Stimulated activated CD4-positive, alpha-beta T cell treated with anti-CD3 and anti-CD28 coated beads, Interleukin-4, amount 100 ng/mL, for 1 hour (primary cell): ENCODE results near the gene HIRA.

Experiments
- DNase-seq: peaks from one replicate; pipeline ENCODE4 v3.0.0-alpha.2; 2020

The HIRA gene

DNA sequence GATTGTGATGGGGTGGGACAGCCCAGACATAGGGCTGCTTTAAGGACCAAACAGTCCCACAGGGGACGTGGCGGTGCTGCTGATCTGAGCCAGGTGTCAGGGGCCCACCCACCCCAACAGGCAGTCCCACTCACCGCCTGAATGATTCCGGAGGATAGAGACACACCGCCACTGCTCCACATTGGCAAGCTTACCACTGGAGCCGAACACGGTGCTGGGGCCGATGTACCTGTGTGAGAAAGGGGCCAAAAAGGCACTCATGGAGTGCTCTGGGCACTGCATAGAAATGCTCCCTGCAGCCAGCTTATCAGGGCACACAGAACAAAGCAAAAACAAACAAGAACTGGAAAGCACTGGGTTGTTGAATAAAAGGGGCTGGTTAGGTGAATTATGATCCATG is 25.9 kb downstream of the HIRA start:
- DNase-seq: no peak

DNA sequence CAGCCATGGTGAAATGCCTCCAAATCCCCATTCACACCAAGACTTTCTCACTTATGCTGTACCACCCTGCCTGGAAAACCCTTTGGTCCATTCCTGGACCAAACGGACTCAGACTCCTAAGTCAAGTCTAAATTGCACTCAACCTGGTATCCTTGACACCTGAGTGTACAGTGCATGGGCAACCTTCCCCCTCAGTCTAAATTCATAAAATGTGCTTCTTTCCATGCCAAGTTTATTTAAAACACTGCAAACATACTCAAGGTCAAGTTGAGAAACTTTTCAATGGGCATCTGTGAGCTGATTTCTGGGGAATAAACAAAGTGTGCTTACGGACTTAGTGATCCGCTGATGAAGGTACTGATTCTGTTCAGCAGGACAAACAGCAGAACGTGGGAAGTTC is 26.4 kb downstream of the HIRA start:
- no peak for DNase-seq

DNA sequence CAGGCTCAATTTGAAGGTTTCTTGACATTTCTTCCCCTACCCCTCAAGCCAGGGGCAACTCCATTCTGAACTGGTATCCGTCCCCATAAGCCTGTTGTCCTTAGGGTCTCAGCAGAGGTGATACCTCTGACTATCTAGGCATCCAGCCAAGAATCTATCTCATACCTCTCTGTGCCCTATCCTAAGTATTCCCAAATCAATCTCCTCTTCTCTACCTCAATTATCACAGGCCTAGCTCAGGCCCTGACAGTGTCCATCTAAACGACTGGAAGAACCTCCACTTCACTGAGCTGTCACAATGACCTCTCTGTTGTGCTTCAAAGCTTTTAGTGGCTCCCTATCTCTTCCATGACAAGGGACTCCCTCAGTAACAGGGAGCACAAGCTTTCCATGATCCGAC is 26.9 kb downstream of the HIRA start:
- DNase-seq: no peak

DNA sequence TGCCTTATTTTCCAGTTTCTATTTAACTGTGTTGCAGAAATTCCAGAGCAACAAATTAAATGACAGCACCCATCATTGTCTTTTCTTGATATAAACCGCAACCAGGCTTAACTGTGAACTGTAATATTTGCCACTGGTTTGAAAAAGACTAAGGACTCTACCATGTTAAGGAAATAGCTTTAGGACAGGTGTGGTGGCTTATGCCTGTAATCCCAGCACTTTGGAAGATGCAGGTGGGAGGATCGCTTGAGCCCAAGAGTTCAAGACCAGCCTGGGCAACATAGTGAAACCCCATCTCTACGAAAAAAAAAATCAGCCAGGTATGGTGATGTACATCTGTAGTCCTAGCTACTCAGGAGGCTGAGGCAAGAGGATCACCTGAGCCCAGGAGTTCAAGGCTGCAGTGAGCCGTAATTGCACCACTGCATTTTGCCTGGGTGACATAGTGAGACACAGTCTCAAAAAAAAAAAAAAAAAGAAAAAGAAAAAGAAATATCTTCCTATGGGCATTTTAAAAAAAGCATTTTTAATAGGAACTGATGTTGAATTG is 28.8 kb downstream of the HIRA start:
- no peak for DNase-seq

DNA sequence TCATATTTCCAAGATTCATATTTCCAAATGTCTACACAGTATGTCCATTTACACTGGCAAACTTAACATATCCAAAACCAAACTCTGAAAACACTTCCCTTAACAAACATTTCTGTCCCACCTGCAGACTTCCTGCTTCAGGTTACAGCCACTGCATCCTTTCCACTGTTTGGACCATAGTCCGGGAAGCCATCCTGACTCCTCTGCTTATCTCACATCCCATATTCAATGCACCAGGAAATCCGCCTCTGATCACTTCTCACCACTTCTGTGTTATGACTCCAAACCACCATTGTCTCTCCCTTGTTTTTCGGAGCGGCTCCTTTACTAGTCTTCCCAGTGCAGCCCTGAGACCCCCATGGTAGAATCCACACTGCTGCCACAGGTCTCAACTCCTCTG is 30.1 kb downstream of the HIRA start:
- no peak for DNase-seq

DNA sequence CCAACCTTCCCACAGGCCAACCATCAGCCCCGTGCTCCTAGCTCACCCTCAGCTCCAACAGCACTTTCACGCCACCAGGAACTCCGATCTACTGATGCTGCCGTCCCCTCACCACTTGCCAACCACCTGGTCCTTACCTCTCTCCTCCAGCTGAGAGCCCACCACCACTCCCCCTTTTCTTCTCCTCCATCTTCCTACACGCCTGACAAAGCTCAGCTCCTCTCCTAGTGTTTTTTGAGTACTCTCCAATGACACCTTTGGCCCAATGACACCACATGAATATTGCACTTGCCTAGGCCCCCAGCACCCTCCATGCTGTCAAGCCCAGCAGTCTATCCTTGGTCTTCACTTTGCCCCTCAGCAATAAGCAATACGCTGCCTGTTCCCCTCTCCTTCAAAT is 30.7 kb downstream of the HIRA start:
- no peak for DNase-seq

DNA sequence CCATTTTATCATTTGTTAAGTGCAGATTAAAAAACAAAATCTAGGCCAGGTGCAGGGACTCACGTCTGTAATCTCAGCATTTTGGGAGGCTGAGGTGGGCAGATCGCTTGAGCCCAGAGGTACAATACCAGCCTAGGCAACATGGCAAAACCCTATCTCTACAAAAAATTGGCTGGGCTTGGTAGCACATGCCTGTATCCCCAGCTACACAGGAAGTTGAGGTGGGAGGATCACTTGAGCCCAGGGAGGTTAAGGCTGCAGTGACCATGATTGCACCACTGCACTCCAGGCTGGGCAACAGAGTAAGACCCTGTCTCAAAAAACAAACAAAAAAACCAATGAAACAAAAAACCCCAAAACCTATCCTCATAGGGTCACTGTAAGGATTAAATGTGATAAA is 32.9 kb downstream of the HIRA start:
- DNase-seq: no peak

DNA sequence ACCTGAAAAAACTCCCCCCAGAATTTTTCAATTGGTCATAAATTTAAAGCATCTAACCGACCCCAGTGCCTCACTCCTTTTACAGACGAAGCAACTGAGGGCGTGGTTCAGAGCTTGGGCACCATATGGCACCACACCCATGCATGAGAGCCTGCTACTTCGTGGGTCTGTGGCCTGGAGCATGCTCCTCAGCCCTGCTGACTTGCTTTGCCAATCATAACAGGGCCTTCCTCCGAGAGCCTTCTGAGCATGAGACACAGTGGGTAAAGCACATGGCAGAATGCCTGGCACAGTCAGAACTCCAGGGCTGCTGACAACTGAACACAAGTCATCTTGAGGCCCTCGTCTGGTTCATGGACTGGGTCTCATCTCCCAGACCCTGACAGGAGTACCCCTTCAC is 33.3 kb downstream of the HIRA start:
- no peak for DNase-seq

DNA sequence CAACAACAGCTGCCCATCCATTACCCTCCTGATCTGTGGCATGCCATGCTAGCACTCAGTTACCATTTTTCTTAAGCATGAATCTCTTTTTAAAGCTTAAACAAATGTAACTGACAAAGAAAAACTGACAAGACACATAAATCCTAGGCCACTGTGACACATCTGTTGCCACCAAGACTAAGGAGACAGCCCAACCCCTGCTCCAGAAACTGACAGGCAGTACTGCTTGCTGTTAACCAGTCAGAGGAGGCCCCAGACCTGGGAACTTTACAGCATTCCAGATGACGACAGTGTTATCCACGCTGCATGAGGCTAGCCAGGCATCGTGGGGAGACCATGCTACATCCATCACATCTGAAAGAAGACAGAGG is 33.8 kb downstream of the HIRA start:
- DNase-seq: no peak

DNA sequence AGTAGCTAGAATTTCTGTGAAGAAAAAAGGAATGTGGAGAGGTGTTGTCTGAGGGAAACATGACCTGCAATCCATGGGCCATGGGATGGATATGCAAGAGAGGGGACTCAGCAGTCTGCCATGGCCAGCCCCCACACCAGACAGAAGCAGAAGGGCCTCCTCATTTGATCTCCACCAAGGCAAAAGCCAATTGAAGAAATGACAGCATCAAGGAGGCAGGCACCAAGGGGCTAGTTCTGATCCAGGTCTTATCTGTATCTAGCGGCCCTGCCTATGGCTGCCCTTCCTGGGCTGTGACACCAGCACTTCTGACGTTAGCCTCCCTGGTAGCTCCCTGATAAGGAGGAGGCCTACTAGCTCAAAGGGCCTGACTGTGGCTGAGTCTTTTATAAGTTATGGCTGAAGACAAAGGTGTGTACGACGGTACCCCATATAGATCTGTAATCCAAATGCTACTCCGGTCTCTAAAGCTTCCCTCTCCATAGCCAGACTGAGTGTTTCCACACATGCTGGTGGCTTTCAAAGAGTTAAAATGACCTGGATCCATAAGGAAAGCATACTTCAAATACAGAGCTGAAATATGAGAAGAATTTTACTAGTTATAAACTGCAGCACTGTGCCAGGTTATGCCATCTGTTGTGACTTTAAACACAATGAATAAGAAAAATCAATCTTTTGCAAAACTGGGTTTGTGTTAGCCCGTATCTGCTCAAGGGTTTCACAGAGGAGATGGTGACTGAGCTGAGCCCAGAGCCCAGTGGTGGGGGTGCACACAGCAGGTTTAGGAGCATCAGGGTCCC is 34.4 kb downstream of the HIRA start:
- DNase-seq: no peak

DNA sequence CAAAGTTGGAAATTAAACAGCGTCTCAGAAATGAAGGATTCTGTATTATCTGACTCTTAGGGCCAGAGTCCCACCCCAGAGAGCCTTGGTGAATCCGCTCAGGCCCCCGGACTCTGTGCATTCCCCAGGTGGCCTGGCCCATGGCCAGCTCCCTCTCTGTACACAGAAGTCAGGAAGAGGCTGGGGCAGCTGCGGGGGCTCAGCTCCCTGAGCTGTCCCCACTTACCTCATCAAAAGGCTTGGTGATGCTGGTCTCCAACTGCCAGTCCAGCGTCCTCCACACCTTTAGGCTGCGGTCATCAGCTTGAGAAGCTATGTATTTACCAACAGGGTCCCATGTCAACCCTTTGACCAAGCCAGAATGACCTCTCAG is 35.0 kb downstream of the HIRA start:
- DNase-seq: no peak

DNA sequence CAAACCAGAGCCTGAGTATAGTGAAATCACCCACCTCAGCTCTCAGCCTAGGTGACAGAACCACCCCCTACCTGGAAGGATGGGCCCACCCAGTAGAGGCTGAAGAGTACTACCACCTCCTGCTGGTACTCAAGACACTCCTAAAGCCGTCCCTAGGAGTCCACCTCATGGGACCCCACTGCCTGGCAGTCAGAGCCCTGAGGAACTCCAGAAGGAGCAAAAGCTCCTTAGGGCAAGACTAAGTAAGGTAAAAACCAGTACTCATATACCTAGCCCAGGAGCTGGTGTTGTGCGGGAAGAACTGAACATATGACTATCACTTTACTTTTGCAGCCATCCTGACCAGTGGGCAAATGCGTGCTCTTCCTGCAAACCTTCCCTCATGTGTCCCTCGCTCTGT is 36.3 kb downstream of the HIRA start:
- no peak for DNase-seq

DNA sequence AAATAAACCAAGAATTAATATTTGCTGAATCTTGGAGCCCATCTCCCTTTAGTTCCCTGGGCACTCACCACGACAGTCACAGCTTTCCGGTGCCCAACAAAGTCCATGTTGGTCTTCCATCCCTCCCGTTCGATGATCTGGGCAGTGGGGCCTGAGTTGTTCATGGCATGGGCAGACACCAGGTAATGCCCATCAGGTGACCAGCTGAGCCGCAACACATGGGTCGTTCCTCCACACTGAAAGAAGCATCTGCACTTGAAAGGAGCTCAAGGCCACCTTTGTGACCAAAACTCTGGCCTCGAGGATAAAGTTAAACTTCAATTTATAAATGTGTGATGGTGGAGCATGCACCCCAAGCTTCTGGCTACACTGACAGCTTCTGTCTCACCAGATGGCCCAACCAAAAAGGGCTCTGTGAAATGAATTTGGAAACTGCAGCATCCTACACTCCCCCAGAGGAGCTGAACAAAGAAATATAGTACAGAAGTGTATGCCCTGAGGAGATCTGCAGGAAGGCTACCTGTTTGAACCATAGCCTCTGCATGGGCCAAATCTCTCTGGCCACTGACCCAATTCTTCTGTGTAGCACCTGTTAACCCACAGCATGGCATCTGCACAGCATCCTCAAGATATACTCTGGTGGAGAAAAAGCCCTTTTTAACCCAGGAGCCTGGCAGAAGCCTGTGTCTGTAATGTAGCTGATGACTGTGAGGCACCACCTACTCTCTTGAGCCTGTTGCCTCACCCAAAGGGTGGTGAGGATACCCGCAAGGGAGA is 37.1 kb downstream of the HIRA start:
- DNase-seq: no peak

DNA sequence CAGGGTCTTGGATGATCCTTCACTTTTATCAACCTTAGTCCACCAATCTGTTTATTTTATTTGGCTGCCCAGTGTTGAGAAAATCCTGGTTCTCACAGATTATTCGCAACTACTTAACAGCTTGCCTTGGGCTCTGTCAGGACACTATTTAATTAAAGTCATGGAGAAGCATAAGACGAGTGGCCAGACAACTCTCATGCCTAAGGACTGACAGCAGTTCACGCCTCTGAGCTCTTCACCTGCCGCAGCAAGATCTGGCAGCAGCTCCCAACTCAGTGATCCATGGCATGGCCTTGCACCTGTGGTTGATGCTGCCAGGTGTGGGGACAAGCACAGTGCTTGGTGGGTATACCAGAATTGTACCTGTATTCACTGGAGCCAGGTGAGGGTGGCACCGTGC is 37.8 kb downstream of the HIRA start:
- DNase-seq: no peak

DNA sequence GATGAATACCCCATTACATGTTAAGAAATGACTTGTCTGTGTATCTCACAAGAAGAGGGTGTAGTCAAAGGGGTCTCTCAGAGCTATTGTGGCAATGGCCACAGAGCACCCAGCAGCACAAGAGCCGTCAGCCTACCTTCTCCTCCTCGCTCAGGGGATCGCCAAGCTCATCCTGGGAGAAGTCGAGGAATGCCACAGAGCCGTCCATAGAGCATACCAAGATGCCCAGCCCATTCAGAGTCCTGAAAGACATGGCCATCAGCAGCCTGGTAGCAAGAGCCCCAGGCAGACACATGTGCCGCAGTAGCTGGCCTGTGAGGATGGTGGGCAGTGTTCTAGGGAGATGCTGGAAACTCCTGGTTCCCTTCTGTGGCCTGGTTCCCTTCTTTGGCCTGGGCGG is 44.0 kb downstream of the HIRA start:
- DNase-seq: no peak

DNA sequence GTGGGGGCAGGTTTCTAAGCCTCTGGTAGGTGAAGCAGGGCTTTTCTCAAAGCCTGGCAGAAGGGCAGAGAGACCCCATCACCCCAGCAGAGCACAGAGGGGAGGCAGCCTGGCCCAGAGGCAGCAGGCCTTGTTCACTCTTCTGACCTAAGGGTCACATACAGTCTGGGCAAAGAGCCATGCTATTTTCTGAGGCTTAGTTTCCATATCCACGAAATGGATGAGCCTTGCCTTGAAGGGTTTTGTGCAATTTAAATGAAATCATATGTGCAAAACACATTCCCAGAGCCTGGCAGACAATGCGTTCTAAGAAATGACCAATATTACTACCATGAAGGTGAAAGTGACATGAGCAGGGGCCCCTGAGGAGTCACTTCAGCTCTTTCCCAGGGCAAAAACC is 44.5 kb downstream of the HIRA start:
- no peak for DNase-seq

DNA sequence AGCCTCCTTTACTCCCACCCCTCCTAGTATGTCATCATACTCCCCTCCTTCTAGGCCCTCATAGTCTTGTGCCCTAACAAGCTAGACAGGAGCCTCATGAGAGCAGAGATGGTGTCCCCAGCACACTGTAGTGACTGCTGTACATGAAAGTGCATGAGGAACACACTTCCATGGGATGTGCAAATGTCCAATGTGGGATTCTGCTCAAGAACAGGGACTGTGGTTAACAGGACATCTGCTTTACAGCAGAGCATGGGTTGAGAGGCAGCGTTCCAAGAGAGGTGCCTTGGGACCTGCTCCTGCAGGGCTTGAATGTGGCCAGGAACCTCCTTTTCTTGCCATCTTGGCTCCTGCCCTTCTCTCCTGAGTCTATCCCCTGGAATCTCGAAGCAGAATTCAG is 45.3 kb downstream of the HIRA start:
- no peak for DNase-seq

DNA sequence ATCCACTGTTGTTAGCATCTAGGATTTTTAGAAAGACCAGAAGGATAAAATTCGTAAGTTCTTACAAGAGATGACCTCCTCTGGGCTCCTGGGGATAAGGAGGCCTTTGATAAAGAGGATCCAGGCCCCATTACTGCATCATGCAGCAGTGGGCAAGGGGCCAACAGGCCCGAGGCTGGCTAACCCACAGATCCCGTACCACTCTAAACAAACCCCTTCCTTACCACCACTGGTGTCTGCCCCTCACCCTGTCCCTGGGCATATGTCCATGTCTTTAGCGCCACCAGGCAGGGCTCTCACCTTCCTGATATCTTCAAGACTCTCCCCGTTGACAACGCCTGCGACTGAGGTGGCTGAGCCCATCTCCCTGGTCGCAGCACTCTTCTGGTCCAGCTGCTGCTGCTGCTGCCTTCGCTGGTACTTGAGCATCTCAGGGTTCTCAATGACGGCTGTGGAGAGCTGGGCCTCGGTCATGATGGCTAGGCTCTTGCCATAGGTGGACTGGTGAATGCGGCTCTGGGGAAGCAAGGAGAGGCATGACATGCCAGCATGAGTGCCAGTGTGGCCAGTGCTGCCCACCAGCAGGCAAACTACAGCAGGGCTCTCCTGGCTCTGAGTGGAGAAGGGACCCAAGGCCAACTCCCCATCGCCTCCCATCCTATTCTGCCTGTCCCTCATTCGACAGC is 46.2 kb downstream of the HIRA start:
- no peak for DNase-seq

DNA sequence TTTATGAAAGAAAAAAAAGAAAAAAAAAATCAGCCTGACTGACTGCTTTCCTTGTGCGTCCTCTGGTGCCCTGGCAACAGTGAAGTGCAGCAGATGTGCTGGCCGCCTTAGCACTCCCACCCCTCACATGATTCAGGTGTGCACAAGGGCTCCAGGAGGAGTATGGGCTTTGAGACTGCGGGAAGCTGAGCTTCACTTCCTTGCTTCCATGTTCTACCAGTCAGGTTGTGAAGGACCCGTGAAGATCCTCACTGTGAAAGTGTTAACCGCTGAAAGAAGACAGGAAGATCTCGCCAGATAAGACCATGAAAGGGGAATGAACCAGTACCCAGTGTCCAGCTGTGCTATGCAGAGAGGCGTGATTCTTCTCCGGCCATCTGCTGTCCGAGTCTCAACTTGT is 48.2 kb downstream of the HIRA start:
- no peak for DNase-seq

DNA sequence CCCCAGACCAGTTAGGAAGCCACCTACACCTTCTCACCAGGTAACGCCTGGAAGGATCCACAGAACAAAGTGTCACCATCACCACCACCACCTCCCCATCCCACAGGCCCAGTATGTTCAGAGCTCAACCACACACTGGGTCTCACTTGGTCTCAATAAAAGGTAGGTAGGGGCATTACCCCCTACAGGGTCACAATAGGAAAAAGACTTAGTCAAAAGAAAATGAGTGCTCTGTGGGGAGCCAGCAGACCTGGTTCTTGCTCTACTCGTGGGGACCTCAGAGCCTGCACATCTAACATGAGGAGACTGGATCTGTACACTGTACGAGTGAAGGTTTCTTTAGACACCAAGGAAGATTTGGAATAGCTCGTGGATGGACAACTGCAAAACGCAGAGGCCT is 49.3 kb downstream of the HIRA start:
- DNase-seq: no peak

DNA sequence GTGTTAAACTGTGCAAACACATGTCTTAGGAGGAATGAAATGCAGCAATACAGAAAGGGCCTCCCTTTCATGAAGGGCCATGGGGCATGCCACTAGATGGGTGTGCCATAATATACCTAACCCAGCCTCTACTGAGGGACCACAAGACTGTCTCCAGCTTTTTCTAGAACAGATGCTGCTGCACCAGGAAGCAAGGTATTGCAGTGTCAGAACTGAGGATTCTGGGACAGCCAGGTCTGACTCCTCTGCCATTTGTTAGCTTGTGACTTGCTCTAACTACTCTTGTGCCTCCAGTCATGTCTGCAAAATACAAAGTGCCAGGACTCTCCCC is 53.2 kb downstream of the HIRA start:
- no peak for DNase-seq

DNA sequence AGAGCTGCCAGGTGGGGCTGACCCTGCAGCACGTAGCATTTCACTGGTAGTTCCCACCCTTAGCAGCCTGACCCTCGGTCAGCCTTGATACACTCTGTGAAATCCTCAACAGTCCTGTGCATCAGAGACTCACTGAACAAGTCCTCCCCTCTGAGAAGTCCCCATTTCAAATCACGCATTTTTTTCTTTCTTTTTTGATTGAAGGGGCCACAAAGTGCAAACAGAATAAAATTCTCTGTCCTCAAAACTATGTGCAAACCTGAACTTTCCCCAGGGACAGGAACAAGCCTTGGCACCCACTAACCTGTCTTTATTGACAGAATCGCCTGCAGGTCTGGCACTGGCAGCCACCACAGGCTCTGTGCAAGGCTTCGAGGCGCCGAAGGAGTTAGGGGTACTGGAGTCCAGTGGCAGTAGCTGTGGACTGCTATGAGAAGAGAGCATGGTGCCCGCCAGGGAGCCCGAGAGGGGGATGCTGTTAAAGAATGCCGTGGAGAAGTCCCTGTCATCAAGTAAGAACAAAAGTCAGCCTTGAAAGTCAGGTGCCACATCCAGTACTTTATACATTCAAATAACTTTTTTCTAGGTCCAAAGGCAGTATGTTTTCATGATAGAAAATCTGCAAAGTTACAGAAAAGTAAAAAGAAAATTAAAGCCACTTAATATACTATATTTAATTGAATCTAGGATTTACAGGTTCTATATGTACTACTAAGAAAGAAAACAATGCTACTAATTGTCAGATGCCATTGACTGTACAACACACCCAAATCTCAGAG is 53.8 kb downstream of the HIRA start:
- no peak for DNase-seq

DNA sequence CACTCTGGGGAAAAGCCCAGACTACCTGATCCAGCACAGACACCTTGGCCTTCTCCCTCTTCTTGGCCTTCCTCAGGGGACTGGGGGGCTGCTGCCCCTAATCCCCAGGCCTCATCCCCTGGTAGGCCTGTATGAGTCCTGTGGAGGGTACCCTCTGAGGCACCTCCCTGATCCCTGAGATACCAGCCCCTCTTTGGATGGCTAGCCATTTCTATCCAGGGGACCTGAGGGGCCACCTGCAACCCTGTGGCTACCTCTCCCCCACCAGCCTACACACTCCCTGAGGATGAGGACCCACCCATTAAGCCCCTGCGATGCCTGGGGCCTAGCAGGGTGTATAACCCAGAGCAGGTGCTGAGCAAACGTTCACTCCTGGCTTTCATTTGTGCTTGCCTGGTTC is 54.6 kb downstream of the HIRA start:
- no peak for DNase-seq
